Stimulated activated CD4-positive, alpha-beta T cell treated with anti-CD3 and anti-CD28 coated beads, Interleukin-12 subunit alpha, Interleukin-12 subunit beta, amount 100 ng/mL, for 4 hours (primary cell): ENCODE measurements around the gene ATXN7L3.
"Not testable (repeated sequence)": the region's sequence is repeated elsewhere in the genome, so short reads cannot be mapped to it uniquely, and the experiment has no call there.

Experiments used
- DNase-seq: peaks from one replicate; pipeline ENCODE4 v3.0.0-alpha.2; 2020

The ATXN7L3 gene

DNA sequence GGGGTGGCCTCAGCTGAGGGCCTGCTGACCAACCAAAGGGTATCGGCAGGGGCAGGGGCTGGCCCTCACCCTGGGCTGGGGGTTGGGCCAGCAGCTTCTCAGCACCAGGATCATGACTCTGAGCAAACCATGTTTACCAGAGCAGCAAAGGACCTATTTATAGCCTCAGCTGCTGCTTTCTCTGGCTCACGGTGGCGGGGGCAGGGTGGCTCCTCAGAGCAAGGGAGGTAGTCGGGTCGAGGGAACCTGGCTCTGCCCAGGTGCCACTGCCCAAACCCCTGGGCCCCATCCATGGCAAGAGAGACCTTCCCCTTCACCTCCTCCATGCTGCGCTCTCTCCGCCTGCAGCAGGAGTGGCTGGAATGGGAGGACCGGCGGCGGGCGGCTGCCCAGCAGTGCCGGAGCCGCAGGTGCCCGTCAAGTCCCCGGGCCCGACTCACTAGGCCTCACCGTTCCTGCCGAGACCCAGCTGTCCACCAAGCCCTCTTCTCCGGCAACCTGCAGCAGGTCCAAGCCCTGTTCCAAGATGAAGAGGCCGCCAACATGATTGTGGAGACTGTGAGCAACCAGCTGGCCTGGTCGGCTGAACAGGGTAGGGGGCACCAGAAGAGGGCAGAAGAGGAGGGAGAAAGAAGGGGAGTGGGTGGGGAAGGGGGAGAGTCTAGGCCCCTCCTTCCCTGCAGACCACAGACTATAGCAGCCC, 29.0 kb downstream of the ATXN7L3 start, which contains the start of gene ASB16:
Gene ASB16, plus strand, starts transcription at position 206 of the 703 bp plus-strand sequence. Its CDS starts 86 bp downstream, at position 292.
- DNase-seq, result no peak

GRCh38 chr17:44170135-44170498, 29.6 kb downstream of the ATXN7L3 start:
- no peak for DNase-seq

- DNase-seq, result no peak
These were observed 32.4 kb downstream of the ATXN7L3 start for GRCh38 chr17:44167181-44167861.

DNA sequence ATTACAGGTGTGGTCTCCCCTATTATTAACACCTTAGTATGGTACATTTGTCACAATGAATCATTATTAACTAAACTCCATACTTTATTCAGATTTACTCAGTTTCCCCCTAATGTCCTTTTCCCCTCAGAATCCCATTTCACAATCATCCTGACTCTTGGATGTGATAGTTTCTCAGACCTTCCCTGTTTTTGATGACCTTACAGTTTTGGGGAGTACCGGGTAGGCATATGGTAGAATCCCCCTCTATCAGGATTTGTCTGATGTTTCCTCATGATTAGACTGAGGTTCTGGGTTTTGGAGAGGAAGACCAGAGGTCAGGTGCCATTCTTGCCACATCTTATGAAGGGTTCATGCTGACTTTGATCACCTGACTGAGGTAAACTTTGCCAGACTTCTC, 35.2 kb downstream of the ATXN7L3 start:
- DNase-seq, result no peak

DNA sequence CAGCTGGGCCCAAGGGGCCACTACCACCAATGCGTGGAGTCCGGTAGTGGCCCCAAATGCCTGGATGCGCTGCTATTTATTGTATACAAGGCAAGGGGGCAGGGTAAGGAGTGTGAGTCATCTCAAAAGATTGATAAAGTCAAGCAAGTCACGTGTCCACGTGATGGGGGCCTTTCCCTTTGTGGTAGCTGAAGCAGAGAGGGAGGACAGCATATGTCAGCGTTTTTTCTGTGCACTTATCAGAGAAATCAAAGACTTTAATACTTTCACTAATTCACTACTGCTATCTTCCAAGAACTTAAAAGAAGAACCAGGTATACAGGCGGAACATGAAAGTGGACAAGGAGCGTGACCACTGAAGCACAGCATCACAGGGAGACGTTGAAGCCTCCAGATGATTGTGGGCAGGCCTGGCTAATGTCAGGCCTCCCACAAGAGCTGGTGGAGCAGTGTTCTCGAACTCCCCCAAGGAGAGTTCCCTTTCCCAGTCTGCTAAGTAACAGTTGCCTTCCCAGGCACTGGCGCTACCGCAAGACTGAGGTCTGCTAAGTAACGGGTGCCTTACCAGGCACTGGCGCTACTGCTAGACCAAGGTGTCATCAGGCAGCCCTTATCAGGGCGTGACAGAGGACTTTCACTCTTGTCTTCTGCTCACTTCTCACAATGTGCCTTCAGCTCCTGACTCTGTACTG, 40.0 kb downstream of the ATXN7L3 start:
- DNase-seq, result no peak

DNA sequence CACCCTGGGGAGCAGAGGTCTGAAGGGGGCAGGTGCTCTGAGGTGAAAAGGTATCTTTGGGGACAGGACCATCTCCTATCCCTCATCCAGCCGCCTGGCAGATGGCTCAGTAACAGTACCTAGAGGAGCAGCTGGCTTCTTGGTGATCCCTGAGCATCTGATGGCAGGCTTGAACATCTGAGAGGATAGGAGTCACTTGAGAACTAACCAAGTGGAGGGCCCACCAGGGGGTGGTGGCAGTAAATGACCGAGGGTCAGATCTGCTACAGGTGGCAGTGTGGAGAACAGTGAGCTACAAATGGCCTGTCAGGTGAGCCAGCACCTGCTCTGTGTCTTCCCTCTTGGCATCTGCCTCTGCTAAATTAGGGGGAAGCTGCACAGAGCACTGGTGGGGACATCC, 44.2 kb downstream of the ATXN7L3 start:
- DNase-seq, result no peak

- no peak for DNase-seq
These were observed 46.8 kb downstream of the ATXN7L3 start for GRCh38 chr17:44152875-44153274.

- DNase-seq, result no peak
These were observed 49.8 kb downstream of the ATXN7L3 start for GRCh38 chr17:44149750-44150329.

- not testable (repeated sequence) for DNase-seq
These were observed 50.6 kb downstream of the ATXN7L3 start for GRCh38 chr17:44149066-44149465.

GRCh38 chr17:44147812-44148211, 51.9 kb downstream of the ATXN7L3 start:
- DNase-seq, result no peak

DNA sequence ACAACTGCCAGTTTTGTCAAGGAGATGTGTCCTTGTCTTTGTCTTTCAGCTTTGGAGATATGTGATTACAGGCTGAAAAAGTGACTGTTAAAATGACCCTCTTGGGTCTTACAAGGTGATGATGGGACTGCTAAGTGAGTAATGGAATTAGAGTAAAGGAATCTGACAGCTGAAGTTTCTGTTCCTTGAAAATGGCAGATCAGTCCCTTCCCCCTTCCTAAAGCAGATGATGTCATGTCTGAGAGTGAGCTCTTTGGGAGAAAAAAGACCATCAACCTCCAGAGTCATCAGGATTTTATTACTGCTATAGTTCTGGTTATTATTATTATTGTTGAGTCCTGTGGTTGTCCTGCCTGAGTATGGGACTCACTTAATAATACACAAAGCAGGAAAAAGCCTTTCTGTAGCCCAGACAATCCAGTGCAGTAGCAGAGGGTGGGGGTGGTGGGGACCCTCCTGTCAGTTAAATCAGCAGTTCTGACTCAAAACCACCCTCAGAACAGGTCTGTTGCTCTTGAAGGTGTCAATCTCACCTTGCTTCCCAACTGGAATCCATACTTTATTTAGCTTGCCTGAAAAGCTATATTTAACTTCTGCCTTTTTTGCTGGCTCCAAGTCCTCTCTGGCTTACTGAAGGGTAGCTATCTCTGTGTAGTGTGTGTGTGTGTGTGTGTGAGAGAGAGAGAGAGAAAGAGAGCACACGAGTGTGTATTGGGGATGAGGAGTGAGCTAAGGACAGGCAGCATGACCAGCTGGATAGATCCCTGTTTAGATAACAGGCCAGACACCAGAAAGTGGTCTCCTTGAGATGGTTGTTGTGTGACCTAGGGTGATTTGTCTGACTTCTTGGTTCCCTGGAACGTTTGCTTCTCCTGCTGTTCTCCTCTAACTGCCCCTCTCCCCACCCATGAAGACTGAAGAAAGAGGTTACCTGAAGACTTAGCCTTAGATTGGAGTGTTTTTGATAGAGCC, 53.0 kb downstream of the ATXN7L3 start:
- no peak for DNase-seq

- DNase-seq, result no peak
These were observed 54.5 kb downstream of the ATXN7L3 start for GRCh38 chr17:44144966-44145739.

DNA sequence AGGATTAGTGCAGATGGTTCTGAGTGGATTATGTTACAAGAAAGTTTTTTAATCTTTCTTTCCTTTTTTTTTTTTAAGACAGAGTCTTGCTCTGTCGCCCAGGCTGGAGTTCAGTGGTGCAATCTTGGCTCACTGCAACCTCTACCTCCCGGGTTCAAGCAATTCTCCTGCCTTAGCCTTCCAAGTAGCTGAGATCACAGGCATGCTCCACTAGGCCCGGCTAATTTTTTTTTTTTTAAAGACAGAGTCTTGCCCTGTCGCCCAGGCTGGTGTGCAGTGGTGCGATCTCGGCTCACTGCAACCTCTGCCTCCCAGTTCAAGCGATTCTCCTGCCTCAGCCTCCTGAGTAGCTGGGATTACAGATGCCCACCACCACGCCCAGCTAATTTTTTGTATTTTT, 55.8 kb downstream of the ATXN7L3 start:
- DNase-seq, result not testable (repeated sequence)
